GM19193 (cell line): ENCODE data around the gene DENND1A.

Source experiments
- POLR2A ChIP-seq: IDR thresholded peaks from 4 replicates; pipeline ENCODE4 v1.6.1; 2011; ENCODE audit not compliant: insufficient read depth, insufficient read length; ENCODE audit errors: extremely low read depth

DENND1A gene

GRCh38 chr9:123893831-123894460 lies 36.0 kb downstream of the DENND1A start:
- no peak for TF ChIP-seq POLR2A

- no peak for TF ChIP-seq POLR2A
These were observed 36.8 kb downstream of the DENND1A start for GRCh38 chr9:123893115-123893514.

GRCh38 chr9:123887837-123888236 lies 42.1 kb downstream of the DENND1A start:
- no peak for TF ChIP-seq POLR2A

GRCh38 chr9:123883634-123884033 lies 46.3 kb downstream of the DENND1A start:
- TF ChIP-seq POLR2A: no peak

DNA sequence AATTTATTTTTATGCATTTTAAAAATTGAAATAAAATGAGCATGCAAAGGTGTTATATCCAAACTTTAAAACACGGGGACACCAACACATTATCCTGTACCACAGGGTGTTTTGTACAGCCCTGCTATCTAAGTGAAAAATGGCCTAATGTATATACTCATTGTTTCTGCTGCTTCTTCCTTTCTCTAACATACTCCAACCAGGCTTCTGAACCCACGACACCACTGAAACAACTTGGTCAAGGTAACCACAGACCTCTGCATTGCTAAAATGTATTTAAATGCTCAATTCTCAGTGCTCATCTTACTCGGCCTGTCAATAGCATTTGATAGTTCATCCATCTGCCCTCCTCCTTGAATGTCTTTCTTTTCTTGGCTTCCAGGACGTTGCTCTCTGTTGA lies 48.3 kb downstream of the DENND1A start:
- no peak for TF ChIP-seq POLR2A

DNA sequence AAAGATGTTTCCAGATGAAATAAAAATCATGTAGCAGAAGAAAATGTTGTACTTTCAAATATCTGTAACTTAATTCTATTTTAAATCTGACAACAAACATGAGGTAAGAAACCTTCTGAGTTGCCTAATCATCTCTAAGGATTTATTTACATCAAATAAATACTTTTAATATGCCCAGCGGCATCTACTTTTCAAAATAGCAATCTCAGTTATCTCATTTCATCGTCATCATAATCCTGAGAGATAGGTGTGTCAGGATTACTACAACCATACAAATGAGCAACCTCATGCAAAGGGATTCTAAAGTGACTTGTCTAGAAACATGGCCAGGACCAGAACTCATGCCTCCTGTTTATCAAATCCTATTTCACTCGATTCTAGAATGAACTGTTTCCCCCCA lies 49.5 kb downstream of the DENND1A start:
- no peak for TF ChIP-seq POLR2A

DNA sequence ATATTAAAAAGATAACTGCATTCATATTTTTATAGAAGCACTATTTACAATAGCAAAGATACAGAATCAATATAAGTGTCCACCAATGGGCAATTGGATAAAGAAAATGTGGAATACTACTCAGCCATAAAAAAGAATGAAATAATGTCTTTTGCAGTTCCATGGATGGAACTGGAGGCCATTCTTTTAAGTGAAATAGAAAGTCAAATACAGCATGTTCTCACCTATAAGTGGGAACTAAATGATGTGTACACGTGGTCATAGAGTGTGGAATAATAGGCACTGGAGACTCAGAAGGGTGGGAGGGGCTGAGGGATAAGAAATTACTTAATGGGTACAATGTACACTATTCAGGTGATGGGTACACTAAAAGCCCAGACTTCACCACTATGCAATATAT lies 53.2 kb downstream of the DENND1A start:
- no peak for TF ChIP-seq POLR2A

DNA sequence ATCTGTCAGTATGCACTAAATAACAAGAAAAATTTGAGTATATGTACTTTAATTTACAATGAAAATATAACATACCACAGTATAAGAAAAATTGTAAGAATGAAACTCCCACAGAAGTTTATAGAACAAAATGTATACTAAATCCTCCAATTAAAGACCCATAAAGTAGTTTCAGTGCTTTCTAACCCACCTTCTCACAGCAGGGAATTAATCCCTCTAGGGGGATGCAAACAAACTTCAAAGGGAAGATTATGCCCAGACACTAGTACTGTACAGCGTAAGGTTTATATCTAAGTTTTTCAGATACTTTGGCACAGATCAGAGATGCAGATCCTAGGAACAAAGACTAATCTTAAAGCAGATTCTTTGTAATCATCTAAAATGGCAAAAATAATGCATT lies 57.2 kb downstream of the DENND1A start:
- no peak for TF ChIP-seq POLR2A

DNA sequence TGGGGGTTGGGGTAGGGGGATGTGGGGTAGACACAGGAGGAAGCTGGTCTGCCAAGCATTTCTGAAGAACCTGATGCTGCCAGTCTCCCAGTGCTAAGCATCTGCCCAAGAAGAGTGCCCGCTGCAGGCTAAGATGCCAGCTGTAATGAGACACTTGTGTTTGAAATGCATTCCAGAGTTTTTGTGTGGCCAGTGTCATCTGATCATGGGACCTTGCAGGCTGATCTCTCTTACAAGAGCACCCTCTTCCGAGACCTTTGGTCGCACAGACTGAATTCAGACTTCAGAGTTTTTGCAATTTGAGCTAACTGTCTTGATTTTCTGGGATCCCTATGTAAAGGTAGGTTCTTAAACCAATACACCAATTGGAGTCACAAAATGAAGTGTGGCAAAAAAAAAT lies 58.1 kb downstream of the DENND1A start:
- no peak for TF ChIP-seq POLR2A

GRCh38 chr9:123868002-123868401 lies 61.9 kb downstream of the DENND1A start:
- TF ChIP-seq POLR2A: no peak

DNA sequence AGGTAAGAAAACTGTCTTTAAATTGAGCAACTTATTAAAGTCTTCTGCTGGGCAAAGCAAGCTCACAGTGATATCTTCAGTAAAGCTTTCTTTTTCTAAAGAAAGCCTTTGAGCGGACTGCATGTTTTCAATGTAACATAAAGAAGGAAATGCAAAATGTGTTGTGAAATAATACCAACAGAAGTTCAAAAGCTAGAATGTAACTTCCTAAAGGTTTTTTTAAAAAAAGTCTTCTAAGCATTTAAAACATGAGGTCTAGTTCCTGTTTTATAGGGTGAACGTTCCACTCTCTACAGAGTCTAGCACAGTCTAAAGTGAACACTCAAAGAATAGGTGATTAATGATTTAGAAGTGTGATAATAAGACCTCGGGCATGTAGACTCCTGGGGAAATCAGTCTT lies 62.9 kb downstream of the DENND1A start:
- TF ChIP-seq POLR2A: no peak

DNA sequence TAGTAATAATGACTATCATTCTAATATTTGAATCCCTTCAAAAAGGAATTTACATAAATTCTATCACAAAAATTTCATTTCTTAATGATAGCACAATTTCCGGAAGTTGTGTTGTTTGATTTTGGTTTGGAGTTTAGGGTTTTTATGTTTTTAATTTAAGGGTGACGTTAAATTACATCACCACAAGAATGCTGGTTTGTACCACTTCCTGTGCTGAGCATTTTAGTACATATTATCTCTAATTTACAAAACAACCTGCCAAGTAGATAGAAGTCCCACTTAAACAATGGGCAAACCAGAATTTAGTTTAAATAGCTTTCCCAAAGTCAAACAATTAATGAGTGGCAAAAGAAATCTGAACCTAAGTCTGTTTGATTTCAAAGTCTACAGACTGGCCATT lies 63.4 kb downstream of the DENND1A start:
- TF ChIP-seq POLR2A: no peak

- TF ChIP-seq POLR2A: no peak
These were observed 64.5 kb downstream of the DENND1A start for GRCh38 chr9:123865226-123866000.

DNA sequence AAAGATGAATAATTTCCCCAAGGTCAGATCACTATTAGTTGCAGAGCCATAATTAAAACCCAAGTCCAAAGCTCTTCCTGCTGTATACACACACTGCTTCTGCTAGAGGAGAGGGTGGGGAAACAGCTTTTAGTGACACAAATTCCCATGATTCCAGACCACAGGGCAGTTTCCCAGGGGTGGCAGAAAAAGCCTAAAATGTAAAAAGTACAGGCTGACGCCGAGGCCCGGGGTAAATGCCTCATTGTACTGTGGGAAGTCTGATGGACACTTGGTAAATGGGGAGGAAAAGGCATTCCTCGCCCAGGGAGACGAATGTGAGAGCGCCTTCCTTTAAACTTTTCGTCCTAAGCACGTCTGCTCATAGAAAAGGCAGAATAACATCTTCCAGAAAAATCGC lies 65.7 kb downstream of the DENND1A start:
- no peak for TF ChIP-seq POLR2A

DNA sequence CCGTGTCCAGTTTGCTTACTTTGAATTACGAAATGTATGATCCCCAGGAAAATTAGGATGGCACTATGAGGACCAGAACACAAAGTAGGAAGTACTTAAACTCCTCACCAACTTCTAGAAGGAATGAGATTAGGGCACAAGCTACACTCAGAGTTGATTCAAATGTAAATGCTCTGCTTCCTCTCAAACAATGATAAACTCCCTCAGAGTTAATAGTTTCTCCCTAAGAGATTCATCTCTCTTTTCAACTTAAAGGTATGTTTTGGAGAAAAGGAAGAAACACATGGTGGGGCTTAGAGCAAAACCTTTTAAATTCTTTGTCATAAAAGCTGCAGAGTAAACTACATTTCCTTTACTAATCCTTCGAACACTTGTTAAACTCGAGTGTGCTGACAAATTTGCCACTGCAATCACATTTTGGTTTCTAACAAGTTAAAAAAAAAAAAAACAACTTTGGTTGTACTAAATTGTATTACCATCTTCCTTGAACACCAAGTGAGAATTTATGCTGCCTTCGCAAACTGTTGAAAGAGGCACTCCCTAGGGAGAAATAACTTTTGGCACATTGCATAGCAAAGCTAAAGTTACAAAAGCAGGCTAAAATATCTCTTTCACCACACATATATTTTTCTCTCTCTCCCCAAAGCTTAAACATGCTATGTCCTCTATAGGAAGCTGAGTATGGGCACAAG lies 66.6 kb downstream of the DENND1A start:
- no peak for TF ChIP-seq POLR2A

DNA sequence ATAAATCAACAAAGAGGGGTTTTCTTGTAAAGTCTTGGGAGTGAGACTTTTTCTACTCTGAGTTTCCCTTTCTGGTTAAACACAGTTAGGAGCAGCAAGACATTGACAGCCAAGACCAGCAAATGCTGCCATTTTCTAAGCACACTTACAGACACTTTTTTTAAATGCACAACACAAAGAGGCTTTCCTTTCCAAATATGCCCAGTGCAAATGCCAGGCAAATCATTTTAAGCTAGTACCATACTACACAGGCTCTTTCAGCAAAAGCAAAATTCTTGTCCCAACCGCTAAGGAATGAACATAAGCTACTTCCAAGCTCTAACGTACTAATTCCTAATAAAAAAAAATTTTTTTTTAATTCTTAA lies 68.2 kb downstream of the DENND1A start:
- no peak for TF ChIP-seq POLR2A
